Neutrophil (primary cell): ENCODE measurements around the gene KRTAP5-4.

Source experiments
- H3K27ac ChIP-seq: fragments of 200-600 bp; sonication (generic); 2 replicates; pipeline ENCODE4 v1.5.1; 2016; ENCODE audit warnings: mild to moderate bottlenecking, moderate library complexity
- H3K27me3 ChIP-seq: fragments of 200-600 bp; sonication (generic); 2 replicates; pipeline ENCODE4 v1.6.0; 2016; ENCODE audit warnings: mild to moderate bottlenecking
- H3K36me3 ChIP-seq: fragments of 200-600 bp; sonication (generic); 2 replicates; pipeline ENCODE4 v1.5.1; 2017
- H3K4me1 ChIP-seq, 2 experiments: fragments of 200-600 bp in 1 of 2; sonication (generic) in 1 of 2; 1 replicate in 1 of 2; 2 replicates in 1 of 2; pipeline versions ENCODE4 v1.5.1 to v1.6.1; 2013 to 2016; ENCODE audit warnings: low read depth in 1 of 2, low read length in 1 of 2, mild to moderate bottlenecking in 1 of 2, moderate library complexity in 1 of 2; ENCODE audit not compliant: control insufficient read depth in 1 of 2, insufficient read depth in 1 of 2
- H3K4me3 ChIP-seq, 2 experiments: fragments of 200-600 bp in 1 of 2; sonication (generic) in 1 of 2; 1 replicate in 1 of 2; 2 replicates in 1 of 2; pipeline ENCODE4 v1.5.1; 2013 to 2016; ENCODE audit warnings: low read depth in 1 of 2, low read length in 1 of 2, mild to moderate bottlenecking in 1 of 2, moderate library complexity in 1 of 2
- H3K9me3 ChIP-seq: fragments of 200-600 bp; sonication (generic); 2 replicates; pipeline ENCODE4 v1.5.1; 2016
- CTCF ChIP-seq: fragments of 200-600 bp; sonication (generic); IDR thresholded peaks from 2 replicates; pipeline ENCODE4 v1.5.1; 2016; ENCODE audit warnings: antibody characterized with exemption

Gene KRTAP5-4

DNA sequence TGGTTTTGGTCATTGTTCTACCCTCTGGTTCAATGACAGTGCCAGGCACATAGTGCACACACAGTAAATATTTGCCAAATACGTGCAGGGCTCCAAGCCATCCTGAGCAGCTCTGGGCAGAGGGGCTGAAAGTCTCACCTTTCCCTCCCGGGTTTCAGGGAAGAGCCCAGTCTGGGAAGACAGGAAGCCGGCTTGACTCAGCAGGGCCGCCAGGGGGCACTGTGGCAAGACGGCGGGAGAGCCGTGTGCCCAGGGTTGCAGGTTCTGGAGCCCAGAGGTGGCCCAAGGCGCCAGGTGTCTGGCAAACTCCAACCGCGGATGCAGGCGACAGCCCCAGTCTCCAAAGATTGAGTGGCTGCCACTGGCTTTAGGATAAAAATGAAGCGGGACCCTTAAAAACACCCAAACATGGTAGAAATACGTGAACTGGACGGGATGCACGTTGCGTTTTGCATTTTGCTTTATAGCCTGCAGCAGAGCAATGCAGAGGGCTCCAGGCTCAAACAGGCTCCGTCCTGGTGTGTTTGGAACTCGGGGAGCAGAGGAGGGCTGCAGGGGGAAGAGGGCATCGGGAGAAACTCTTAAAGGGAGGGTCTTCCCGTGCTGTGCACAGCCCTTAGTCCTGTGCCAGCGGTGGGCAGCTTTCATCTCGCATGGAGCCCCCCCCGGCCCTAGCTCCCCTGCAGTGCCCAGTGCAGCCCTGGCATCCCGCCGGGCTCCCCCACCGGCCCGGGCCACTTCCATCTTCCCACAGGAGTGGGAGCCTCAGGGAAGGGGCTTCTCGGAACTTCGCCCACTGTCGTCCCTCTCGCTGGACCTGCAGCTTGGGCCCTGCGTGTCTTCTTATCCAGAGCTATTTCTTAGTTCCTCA, 18.4 kb upstream of the KRTAP5-4 start:
- TF ChIP-seq CTCF = peak; percentile 46
- no peak overlapping the region for H3K27ac ChIP-seq
- H3K4me1 ChIP-seq = no peaks in the 10 kb centered on the region
- H3K36me3 ChIP-seq = no peaks in the 10 kb centered on the region
- H3K4me3 ChIP-seq = no peak overlapping the region
- peaks cover 38% of the 10 kb centered on the region for H3K27me3 ChIP-seq
- no peaks in the 10 kb centered on the region for H3K9me3 ChIP-seq

GRCh38 chr11:1639666-1640065, 17.7 kb upstream of the KRTAP5-4 start:
- no peak for TF ChIP-seq CTCF
- no peak overlapping the region for H3K27ac ChIP-seq

DNA sequence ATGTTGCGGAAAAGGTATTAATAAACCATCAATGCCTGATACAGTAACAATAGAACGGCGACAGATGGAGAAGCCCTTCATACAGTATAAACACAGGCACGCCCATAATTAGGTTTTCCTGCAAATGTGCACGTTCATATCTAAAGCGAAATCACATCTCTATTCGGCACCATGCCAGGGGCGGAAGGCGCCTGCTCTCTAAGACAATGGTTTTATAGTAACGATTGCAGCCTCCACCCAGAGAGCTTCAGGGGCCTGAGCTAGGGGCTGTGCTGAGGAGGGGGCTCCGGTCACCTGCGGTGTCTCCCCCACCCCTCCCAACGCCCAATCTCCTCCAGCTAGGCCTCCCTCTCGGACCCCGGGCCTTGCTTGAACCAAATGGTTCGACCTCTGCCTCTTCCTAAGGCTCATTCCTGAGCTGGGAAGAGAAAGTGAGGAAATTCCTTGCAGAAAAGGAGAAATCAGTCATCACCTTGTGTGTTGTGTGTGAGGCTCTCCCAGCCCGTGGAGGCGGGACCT, 17.2 kb upstream of the KRTAP5-4 start:
- no peak for TF ChIP-seq CTCF
- H3K4me1 ChIP-seq = no peaks in the 10 kb centered on the region
- no peak overlapping the region for H3K4me3 ChIP-seq
- no peak overlapping the region for H3K27ac ChIP-seq
- no peaks in the 10 kb centered on the region for H3K9me3 ChIP-seq
- H3K36me3 ChIP-seq = no peaks in the 10 kb centered on the region
- H3K27me3 ChIP-seq = peaks cover 31% of the 10 kb centered on the region

More at GRCh38 chr11:1639666-1640065, 17.7 kb upstream of the KRTAP5-4 start:
- no peaks in the 10 kb centered on the region for H3K36me3 ChIP-seq
- H3K4me3 ChIP-seq = no peak overlapping the region
- H3K4me1 ChIP-seq = no peaks in the 10 kb centered on the region
- H3K9me3 ChIP-seq = no peaks in the 10 kb centered on the region
- peaks cover 32% of the 10 kb centered on the region for H3K27me3 ChIP-seq

DNA sequence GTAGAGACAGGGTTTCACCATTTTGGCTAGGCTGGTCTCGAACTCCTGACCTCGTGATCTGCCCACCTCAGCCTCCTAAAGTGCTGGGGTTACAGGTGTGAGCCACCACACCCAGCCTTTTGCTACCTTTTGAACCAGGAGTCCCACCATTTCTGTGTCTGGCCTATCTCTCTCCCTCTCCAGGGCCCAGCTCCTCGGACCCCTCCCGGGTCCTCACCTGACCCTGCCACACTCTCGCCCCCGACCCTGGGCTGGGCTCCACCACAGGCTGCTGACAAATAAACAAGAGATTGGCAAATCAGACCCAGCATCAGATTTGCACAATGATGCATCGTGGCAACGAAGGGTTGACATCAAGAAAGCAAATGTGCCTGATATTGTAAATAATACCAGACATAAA, 16.4 kb upstream of the KRTAP5-4 start:
- Histone ChIP-seq H3K27ac (no peak overlapping the region), H3K9me3 (no peaks in the 10 kb centered on the region), H3K36me3 (no peaks in the 10 kb centered on the region), H3K4me1 (no peaks in the 10 kb centered on the region), H3K4me3 (no peak overlapping the region), H3K27me3 (peaks cover 31% of the 10 kb centered on the region)
- TF ChIP-seq CTCF = no peak

DNA sequence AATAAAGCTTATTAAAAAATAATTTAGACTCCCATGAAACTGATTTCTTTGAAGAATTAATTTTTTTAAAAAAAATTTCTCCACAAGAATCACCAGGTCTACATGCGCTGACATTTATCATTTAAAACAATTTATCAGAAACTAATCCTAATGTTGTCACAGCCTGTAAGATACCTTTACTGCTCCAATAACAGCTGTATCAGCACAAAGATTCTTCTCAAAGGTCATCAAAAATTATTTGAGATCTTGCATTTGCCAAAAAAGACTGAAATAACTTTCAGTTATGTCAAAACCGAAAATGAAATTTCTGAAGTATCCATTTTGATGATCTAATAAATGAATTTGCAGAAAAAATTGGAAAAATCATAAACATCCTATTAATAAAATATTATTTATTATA, 15.7 kb upstream of the KRTAP5-4 start:
- H3K4me1 ChIP-seq = no peaks in the 10 kb centered on the region
- H3K36me3 ChIP-seq = no peaks in the 10 kb centered on the region
- H3K27me3 ChIP-seq = peaks cover 32% of the 10 kb centered on the region
- TF ChIP-seq CTCF = no peak
- no peak overlapping the region for H3K4me3 ChIP-seq
- no peak overlapping the region for H3K27ac ChIP-seq
- no peaks in the 10 kb centered on the region for H3K9me3 ChIP-seq
